Karpas-422 (cell line): ENCODE data around the gene FNDC3B. TPM values are rescaled to one million over a fixed set of nuclear protein-coding genes. Genes with fewer than 3 reads are reported as not detected.

Experiments used
- DNase-seq: peaks from one replicate; pipeline ENCODE4 v3.0.0-alpha.2; 2015
- H2AFZ ChIP-seq: fragments of 200-600 bp; sonication (generic); 2 replicates; pipeline ENCODE4 v1.6.1; 2014; ENCODE audit warnings: antibody characterized with exemption, low read length, mixed read lengths
- H3K27ac ChIP-seq: fragments of 200-600 bp; sonication (generic); 2 replicates; pipeline ENCODE4 v1.5.1; 2014; ENCODE audit warnings: mild to moderate bottlenecking, low read length, moderate library complexity
- H3K27me3 ChIP-seq: fragments of 200-600 bp; sonication (generic); 2 replicates; pipeline ENCODE4 v1.6.1; 2014; ENCODE audit warnings: low read length, mixed read lengths
- H3K36me3 ChIP-seq: fragments of 200-600 bp; sonication (generic); 2 replicates; pipeline ENCODE4 v1.6.1; 2014; ENCODE audit warnings: low read length, mixed read lengths; ENCODE audit not compliant: insufficient read depth
- H3K4me1 ChIP-seq: fragments of 200-600 bp; sonication (generic); 2 replicates; pipeline ENCODE4 v1.6.1; 2014; ENCODE audit warnings: mild to moderate bottlenecking, low read length, mixed read lengths
- H3K4me2 ChIP-seq: fragments of 200-600 bp; sonication (generic); 2 replicates; pipeline ENCODE4 v1.6.1; 2014; ENCODE audit warnings: low read length, low read depth, mild to moderate bottlenecking; ENCODE audit not compliant: poor library complexity, severe bottlenecking
- H3K4me3 ChIP-seq: fragments of 200-600 bp; sonication (generic); 2 replicates; pipeline ENCODE4 v1.5.1; 2014; ENCODE audit warnings: mild to moderate bottlenecking, antibody characterized with exemption, low read length, mixed read lengths
- H3K79me2 ChIP-seq: fragments of 200-600 bp; sonication (generic); 2 replicates; pipeline ENCODE4 v1.6.1; 2014; ENCODE audit warnings: mild to moderate bottlenecking, low read length, mixed read lengths
- H3K9ac ChIP-seq: fragments of 200-600 bp; sonication (generic); 2 replicates; pipeline ENCODE4 v1.6.0; 2014; ENCODE audit warnings: low read length
- H3K9me2 ChIP-seq: fragments of 200-600 bp; sonication (generic), shearing (Covaris generic); replicated peaks from 2 replicates; pipeline ENCODE4 v1.6.0; 2014; ENCODE audit warnings: mild to moderate bottlenecking, low read length, moderate library complexity; ENCODE audit not compliant: insufficient read depth
- H3K9me3 ChIP-seq: fragments of 300-700, 200-600 bp; sonication (generic); 2 replicates; pipeline ENCODE4 v1.6.1; 2014; ENCODE audit warnings: low read length, mixed read lengths
- H4K20me1 ChIP-seq: fragments of 200-600 bp; sonication (generic); 2 replicates; pipeline ENCODE4 v1.6.1; 2014; ENCODE audit warnings: mild to moderate bottlenecking, antibody characterized with exemption, low read length, low read depth; ENCODE audit not compliant: insufficient read depth
- total RNA-seq: library from RNA; depleted of rRNA; stranded (reverse); fragments of >200 nt; shearing (Covaris generic); gene quantifications from 2 replicates; pipeline ENCODE4 v1.2.3, GENCODE V29; 2014; ENCODE audit warnings: low replicate concordance

The FNDC3B gene
- total RNA-seq, 1 experiment from 2014 or later = 2.6 TPM

DNA sequence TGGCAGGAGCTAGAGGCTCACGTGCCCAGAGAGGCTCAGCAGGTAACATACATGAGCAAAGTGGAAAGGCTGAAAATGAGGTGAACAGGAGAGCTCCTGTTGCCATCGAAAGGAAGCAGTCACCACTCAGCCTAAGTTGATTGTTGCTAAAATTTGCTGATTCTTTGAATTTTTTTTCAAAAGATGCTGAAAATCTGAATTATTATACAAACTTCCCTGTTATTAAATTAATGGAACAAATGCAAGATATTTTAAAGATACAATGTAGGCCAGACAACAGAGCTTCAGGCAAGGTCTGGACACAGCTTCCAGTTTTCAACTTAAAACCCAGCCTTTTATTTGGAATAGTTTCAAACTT lies 257.6 kb downstream of the FNDC3B start:
- Histone ChIP-seq H3K36me3 (no peaks in the 10 kb centered on the region), H3K4me3 (no peak overlapping the region), H4K20me1 (no peaks in the 10 kb centered on the region), H2AFZ (no peak overlapping the region), H3K27me3 (no peaks in the 10 kb centered on the region), H3K4me1 (no peaks in the 10 kb centered on the region), H3K9me2 (no peaks in the 10 kb centered on the region; the same call in 1 of the 2 replicates), H3K4me2 (no peak overlapping the region), H3K79me2 (no peaks in the 10 kb centered on the region), H3K9ac (no peak overlapping the region), H3K9me3 (no peaks in the 10 kb centered on the region), H3K27ac (no peak overlapping the region)
- DNase-seq = no peak

DNA sequence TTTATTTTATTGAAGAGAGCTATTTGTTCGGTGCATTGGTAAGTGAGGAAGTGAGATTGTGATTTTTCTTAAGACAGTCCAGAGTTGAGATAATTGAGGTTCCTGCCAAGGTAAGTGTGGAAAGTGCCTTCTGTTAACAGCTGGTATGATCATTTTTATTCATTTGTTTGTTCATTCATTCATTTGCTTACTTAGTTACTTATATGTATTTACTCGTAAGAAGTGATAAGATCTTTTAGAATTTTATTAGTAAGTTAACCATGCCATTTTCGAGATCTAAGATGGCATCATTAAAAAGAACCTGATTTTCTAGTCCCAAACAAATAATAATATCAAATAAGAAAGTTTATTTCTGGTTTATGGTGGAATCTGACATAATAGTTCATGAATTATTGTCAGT lies 258.9 kb downstream of the FNDC3B start:
- Histone ChIP-seq H2AFZ (no peak overlapping the region), H3K4me2 (no peak overlapping the region), H3K9me3 (no peaks in the 10 kb centered on the region), H3K4me3 (no peak overlapping the region), H3K79me2 (no peaks in the 10 kb centered on the region), H3K9ac (no peak overlapping the region), H4K20me1 (no peaks in the 10 kb centered on the region), H3K4me1 (no peaks in the 10 kb centered on the region), H3K9me2 (no peaks in the 10 kb centered on the region; the same call in 1 of the 2 replicates), H3K36me3 (no peaks in the 10 kb centered on the region), H3K27me3 (no peaks in the 10 kb centered on the region), H3K27ac (no peak overlapping the region)
- DNase-seq = no peak

DNA sequence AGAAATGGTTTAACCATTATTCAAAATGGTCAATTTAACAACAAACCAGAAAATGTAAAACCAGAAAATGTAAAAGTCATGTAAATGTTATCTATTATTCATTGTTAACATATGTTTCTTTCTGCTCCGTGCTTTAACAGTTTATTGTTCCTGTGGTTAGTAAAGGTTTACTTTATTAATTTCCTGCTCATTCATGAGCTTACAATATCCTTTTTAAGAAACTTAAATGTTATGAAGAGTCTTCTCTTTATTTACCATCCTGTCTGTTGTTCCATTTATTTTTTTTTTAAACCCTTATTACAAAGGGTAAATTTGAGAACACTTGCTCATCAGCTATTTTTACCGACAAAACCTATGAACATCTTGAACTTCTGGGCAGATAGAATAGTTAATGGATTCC lies 260.8 kb downstream of the FNDC3B start:
- Histone ChIP-seq H3K4me3 (no peak overlapping the region), H3K36me3 (no peaks in the 10 kb centered on the region), H3K27ac (no peak overlapping the region), H4K20me1 (no peaks in the 10 kb centered on the region), H3K27me3 (no peaks in the 10 kb centered on the region), H3K9me2 (no peaks in the 10 kb centered on the region), H3K4me1 (no peaks in the 10 kb centered on the region), H2AFZ (no peak overlapping the region), H3K79me2 (no peaks in the 10 kb centered on the region), H3K9me3 (no peaks in the 10 kb centered on the region), H3K4me2 (no peak overlapping the region), H3K9ac (no peak overlapping the region)
- no peak for DNase-seq

DNA sequence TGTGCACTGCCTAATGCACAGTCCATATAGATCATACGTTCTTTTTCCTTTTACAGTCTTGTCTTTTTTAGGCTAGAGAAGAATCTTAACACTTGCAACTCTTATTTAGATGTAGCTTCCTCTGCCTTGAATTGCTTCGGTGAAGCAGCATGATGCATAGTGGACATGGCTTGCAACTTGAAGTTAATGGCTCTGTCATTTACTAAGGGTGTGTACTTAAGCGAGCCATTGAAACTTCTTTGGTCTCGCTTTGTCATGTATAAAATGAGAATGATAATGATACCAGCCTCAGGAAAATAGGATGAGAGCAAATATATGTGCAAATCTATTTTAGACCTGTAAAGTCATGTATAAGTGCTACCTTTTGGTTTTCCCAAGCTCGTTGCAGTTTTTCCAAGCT lies 261.5 kb downstream of the FNDC3B start:
- Histone ChIP-seq H3K27ac (no peak overlapping the region), H3K79me2 (no peaks in the 10 kb centered on the region), H3K4me1 (no peaks in the 10 kb centered on the region), H2AFZ (no peak overlapping the region), H3K9ac (no peak overlapping the region), H3K4me2 (no peak overlapping the region), H3K36me3 (no peaks in the 10 kb centered on the region), H4K20me1 (no peaks in the 10 kb centered on the region), H3K9me3 (no peaks in the 10 kb centered on the region), H3K27me3 (no peaks in the 10 kb centered on the region), H3K4me3 (no peak overlapping the region), H3K9me2 (no peaks in the 10 kb centered on the region)
- no peak for DNase-seq

DNA sequence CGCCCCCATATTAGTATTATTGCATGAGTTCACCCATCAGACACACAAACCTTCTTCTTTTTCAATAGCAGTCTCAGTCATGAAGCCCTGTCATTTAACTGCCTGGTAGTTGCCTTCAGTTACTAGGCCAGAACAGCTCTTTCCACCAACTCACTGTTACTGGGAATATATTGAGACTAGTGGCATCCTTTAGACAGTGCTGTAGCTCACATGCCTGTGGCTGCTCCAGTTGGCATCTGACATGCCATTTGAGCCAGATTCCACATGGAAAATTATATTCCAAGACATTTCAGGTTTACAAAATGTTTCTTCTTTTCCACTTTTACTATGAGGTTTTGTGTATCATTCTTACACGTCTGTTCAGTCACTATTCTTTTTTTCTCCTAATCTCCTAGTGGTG lies 262.8 kb downstream of the FNDC3B start:
- H3K27ac ChIP-seq = no peak overlapping the region
- no peak overlapping the region for H2AFZ ChIP-seq
- H3K36me3 ChIP-seq = no peaks in the 10 kb centered on the region
- no peak overlapping the region for H3K9ac ChIP-seq
- no peaks in the 10 kb centered on the region for H3K4me1 ChIP-seq
- no peaks in the 10 kb centered on the region for H3K79me2 ChIP-seq
- H3K4me3 ChIP-seq = no peak overlapping the region
- H3K4me2 ChIP-seq = no peak overlapping the region
- DNase-seq = no peak
- H3K9me3 ChIP-seq = no peaks in the 10 kb centered on the region
- H4K20me1 ChIP-seq = no peaks in the 10 kb centered on the region
- no peaks in the 10 kb centered on the region for H3K27me3 ChIP-seq
- H3K9me2 ChIP-seq = no peaks in the 10 kb centered on the region

DNA sequence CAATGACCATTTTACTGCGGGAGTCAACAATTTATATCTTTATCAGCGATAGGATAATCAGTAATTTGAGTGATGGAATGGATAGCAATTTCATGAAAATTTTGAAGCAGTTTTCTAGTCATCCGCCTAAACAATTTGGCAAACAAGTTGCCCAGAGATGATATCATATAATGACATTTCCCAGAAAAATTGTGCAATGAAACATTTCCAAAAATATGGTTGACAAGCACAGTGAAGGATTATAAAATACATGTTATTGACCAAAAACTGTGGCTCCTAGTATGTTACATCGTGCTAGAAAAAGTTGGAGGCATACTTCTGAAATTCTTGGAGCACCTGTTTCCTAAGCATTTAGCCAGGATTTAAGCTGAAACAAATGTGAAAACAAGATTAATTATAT lies 263.8 kb downstream of the FNDC3B start:
- Histone ChIP-seq H4K20me1 (no peaks in the 10 kb centered on the region), H3K9me3 (no peaks in the 10 kb centered on the region), H3K79me2 (no peaks in the 10 kb centered on the region), H3K9ac (no peak overlapping the region), H3K4me1 (no peaks in the 10 kb centered on the region), H3K4me2 (no peak overlapping the region), H3K27me3 (no peaks in the 10 kb centered on the region), H3K9me2 (no peaks in the 10 kb centered on the region), H3K36me3 (no peaks in the 10 kb centered on the region), H2AFZ (no peak overlapping the region), H3K4me3 (no peak overlapping the region), H3K27ac (no peak overlapping the region)
- no peak for DNase-seq

DNA sequence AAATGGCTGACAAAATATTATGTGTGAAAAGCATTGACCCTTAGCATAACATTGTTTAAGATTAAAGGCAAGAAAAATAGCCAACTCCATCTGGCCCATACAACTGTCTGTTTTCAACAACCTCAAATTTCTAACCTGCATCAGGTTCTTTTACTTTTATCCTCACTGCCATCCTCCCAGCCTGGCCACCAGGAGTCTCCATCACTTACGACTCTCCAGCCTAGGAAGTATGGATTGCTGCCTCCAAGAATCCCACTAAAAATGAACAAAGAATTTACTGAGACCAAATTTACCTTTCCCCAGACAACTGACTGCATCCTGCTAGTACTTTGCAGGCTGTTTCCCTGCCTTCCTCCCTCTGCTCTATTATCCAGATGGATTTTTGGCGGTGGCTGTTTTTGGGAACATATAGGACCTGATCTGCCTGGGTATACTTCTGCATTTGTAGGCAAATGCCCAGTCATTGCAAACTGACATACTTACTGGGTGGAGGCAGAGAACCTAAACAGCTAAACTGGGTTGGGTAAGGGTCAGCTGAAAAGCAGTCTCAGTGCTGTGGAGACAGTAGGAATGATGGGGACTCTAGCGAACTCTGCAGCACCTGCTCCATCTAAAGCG lies 264.7 kb downstream of the FNDC3B start:
- no peak for DNase-seq
- no peak overlapping the region for H3K27ac ChIP-seq
- no peaks in the 10 kb centered on the region for H3K79me2 ChIP-seq
- no peaks in the 10 kb centered on the region for H3K4me1 ChIP-seq
- H3K9ac ChIP-seq = no peak overlapping the region
- no peaks in the 10 kb centered on the region for H3K27me3 ChIP-seq
- H3K36me3 ChIP-seq = no peaks in the 10 kb centered on the region
- no peaks in the 10 kb centered on the region for H3K9me2 ChIP-seq
- no peaks in the 10 kb centered on the region for H4K20me1 ChIP-seq
- H3K9me3 ChIP-seq = no peaks in the 10 kb centered on the region
- H3K4me3 ChIP-seq = no peak overlapping the region
- H3K4me2 ChIP-seq = no peak overlapping the region
- H2AFZ ChIP-seq = no peak overlapping the region

DNA sequence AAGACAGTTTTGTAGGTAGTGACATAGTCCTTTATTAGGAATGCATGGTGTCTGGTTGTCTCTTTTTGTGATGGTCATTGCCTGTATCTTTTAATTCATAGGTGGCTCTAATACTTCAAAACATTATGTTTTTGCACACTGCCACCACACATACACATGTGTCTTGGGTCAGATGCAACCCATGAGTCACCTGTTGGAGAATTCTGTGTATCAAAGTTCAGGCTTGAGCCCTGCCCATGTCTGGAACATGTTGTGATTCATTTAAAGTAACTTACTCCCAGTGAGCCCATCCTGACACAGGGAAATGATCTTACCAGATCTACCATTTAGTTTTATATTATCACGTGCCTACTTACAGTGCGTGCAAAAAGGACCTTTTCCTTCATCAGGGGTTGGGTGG lies 266.2 kb downstream of the FNDC3B start:
- H3K27me3 ChIP-seq = no peaks in the 10 kb centered on the region
- H3K9me2 ChIP-seq = no peaks in the 10 kb centered on the region
- H3K27ac ChIP-seq = no peak overlapping the region
- no peak overlapping the region for H3K9ac ChIP-seq
- no peaks in the 10 kb centered on the region for H3K9me3 ChIP-seq
- H4K20me1 ChIP-seq = no peaks in the 10 kb centered on the region
- no peaks in the 10 kb centered on the region for H3K36me3 ChIP-seq
- no peak overlapping the region for H3K4me3 ChIP-seq
- no peak for DNase-seq
- H3K4me1 ChIP-seq = no peaks in the 10 kb centered on the region
- no peaks in the 10 kb centered on the region for H3K79me2 ChIP-seq
- no peak overlapping the region for H3K4me2 ChIP-seq
- H2AFZ ChIP-seq = no peak overlapping the region

DNA sequence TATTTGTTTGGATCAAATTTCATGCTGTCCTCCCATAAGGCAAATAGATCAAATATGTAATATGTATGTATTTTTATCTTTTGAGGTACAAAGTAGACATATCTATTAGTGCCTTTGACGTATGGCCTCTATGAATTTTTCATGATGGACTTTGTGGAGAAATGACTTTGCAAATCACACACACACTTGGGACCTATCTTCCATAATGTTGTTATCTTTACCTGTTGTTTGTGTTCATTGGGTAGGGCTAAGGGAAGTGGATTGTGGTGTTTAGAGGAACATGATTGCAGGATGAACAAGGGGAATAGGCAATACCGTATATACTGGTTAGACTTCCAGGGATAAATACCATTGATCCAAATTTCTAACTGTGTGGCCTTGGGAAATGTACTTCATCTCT lies 266.6 kb downstream of the FNDC3B start:
- H3K4me1 ChIP-seq = no peaks in the 10 kb centered on the region
- no peak for DNase-seq
- H3K27me3 ChIP-seq = no peaks in the 10 kb centered on the region
- no peak overlapping the region for H3K9ac ChIP-seq
- H3K36me3 ChIP-seq = no peaks in the 10 kb centered on the region
- no peak overlapping the region for H2AFZ ChIP-seq
- H4K20me1 ChIP-seq = no peaks in the 10 kb centered on the region
- no peak overlapping the region for H3K4me3 ChIP-seq
- no peak overlapping the region for H3K27ac ChIP-seq
- H3K4me2 ChIP-seq = no peak overlapping the region
- H3K9me3 ChIP-seq = no peaks in the 10 kb centered on the region
- no peaks in the 10 kb centered on the region for H3K79me2 ChIP-seq
- no peaks in the 10 kb centered on the region for H3K9me2 ChIP-seq
